Ascending aorta (tissue), 2 donors: ENCODE data around the gene SGK1. TPM values are rescaled to one million over a fixed set of nuclear protein-coding genes. Genes with fewer than 3 reads are reported as not detected.

ENCODE experiments used
- DNase-seq, 2 donors: peaks; one replicate each; pipeline ENCODE4 v3.0.0-alpha.2; 2019; ENCODE audit warnings: low spot score in 2 of 2
- H3K27ac ChIP-seq, 2 donors: fragments of 200-600 bp; sonication (generic); one replicate each; pipeline ENCODE4 v1.5.1; 2016 to 2017; ENCODE audit warnings: mild to moderate bottlenecking in 1 of 2
- H3K27me3 ChIP-seq: fragments of 200-600 bp; sonication (generic); one replicate; pipeline ENCODE4 v1.5.1; 2017
- H3K36me3 ChIP-seq, 2 donors: fragments of 200-600 bp; sonication (generic); one replicate each; pipeline ENCODE4 v1.5.1; 2016
- H3K4me1 ChIP-seq, 2 donors: fragments of 200-600 bp; sonication (generic); one replicate each; pipeline ENCODE4 v1.5.1; 2016 to 2017; ENCODE audit warnings: mild to moderate bottlenecking in 1 of 2
- H3K4me3 ChIP-seq, 2 donors: fragments of 200-600 bp; sonication (generic); one replicate each; pipeline ENCODE4 v1.5.1; 2016 to 2017; ENCODE audit warnings: mild to moderate bottlenecking in 1 of 2
- H3K9me3 ChIP-seq, 2 donors: fragments of 200-600 bp; sonication (generic); one replicate each; pipeline ENCODE4 v1.5.1; 2016
- CTCF ChIP-seq, 3 experiments: fragments of 200-600 bp in 2 of 3; fragments of 450-650 bp in 1 of 3; sonication (generic) in 2 of 3; IDR thresholded peaks; one replicate each; pipeline ENCODE4 v1.5.1; 2016 to 2019; ENCODE audit warnings: antibody characterized with exemption in 3 of 3, mild to moderate bottlenecking in 1 of 3, moderate library complexity in 1 of 3
- intact Hi-C: fragments of 100-400 bp; cut with DNase I; formaldehyde crosslinking; loops from one replicate; pipeline ENCODE4 v1.15.1; 2023
- total RNA-seq: library from RNA; depleted of rRNA; stranded (reverse); fragments of >200 nt; gene quantifications from one replicate; pipeline ENCODE4 v1.1.0, GENCODE V29; 2016

Gene SGK1
- total RNA-seq, 1 donor from 2014 or later = 200 TPM

- no peak for TF ChIP-seq CTCF (IDR thresholded peaks at IDR 0.05)
- Histone ChIP-seq H3K9me3 (no peaks in the 10 kb centered on the region), H3K27ac (no peak overlapping the region), H3K4me1 (no peaks in the 10 kb centered on the region), H3K27me3 (no peaks in the 10 kb centered on the region), H3K4me3 (no peak overlapping the region), H3K36me3 (no peaks in the 10 kb centered on the region)
- DNase-seq = no peak
- intact Hi-C loops = no loop called here
These were observed 198.4 kb downstream of the SGK1 start for GRCh38 chr6:134119486-134119885.
